GM19025 (cell line): ENCODE measurements around the gene RSPH3.
"Not testable (repeated sequence)": the region's sequence is repeated elsewhere in the genome, so short reads cannot be mapped to it uniquely, and the experiment has no call there.

Experiments used
- ATAC-seq: cut with Tn5 transposase; IDR thresholded peaks from one replicate; pipeline ENCODE4 v1.9.1; 2021; ENCODE audit warnings: mild to moderate bottlenecking, low read depth, moderate library complexity; ENCODE audit not compliant: unreplicated experiment

RSPH3 gene

DNA sequence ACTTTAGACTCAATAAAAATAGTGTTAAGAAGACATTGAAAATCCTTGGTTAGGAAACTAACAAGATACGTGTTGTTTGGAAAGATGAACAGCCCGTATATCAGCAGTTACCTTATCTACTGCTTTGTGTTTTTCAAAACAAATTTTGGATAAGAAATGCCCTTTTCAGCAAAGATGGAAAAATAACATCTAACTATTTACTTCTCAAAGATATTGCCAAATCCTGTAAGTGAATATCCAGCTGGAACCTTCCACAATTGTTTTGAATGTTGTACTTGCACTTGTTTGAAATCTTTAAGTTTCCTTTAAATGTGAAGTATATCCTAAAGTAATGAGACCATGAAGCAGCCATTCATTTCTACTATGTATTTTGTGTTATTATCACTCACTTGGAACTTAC lies 30.2 kb upstream of the RSPH3 start:
- no peak for ATAC-seq

DNA sequence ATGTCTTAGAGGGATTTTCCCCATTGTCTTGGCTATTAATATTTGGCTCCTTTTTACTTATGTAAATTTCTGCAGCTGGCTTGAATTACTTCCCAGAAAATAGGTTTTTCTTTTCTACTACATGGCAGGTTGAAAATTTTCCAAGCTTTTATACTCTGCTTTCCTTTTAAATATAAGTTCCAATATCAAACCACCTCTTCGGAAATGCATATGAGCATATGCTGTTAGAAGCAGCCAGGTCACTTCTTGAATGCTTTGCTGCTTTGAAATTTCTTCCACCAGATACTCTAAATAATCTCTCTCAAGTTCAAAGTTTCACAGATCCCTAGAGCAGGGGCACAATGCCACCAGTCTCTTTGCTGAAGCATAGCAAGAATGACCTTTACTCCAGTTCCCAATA lies 25.2 kb upstream of the RSPH3 start:
- not testable (repeated sequence) for ATAC-seq

DNA sequence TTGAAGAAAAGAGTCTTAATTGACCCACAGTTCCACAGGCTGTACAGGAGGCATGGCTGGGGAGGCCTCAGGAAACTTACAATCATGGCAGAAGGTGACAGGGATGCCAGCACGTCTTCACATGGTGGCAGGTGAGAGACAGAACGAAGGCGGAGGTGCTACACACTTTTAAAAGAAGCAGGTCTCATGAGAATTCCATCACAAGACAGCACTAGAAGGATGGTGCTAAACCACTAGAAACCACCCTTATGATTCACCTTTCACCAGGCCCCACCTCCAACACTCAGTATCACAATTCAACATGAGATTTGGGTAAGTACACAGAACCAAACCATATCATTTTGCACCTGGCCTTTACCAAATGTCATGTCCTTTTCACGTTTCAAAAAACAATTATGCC lies 23.9 kb upstream of the RSPH3 start:
- no peak for ATAC-seq

DNA sequence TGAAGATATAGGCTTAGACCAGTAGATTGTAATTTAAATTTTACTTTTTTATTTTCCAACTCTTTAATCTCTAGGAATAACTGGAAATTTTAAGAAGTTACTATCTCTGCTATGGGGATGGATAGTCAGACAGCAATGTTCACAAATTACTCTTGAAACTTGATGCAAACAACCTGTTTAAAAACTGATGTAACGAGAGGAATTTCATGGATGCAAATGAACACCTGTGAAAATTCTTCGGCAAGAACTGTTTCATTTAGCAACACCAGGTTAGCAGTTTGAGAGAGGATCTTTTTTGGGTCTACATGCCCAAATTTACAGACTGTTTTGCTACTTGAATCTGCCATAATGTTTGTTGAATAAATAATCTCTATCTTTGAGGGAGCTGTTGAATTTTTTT lies 20.0 kb upstream of the RSPH3 start:
- no peak for ATAC-seq

DNA sequence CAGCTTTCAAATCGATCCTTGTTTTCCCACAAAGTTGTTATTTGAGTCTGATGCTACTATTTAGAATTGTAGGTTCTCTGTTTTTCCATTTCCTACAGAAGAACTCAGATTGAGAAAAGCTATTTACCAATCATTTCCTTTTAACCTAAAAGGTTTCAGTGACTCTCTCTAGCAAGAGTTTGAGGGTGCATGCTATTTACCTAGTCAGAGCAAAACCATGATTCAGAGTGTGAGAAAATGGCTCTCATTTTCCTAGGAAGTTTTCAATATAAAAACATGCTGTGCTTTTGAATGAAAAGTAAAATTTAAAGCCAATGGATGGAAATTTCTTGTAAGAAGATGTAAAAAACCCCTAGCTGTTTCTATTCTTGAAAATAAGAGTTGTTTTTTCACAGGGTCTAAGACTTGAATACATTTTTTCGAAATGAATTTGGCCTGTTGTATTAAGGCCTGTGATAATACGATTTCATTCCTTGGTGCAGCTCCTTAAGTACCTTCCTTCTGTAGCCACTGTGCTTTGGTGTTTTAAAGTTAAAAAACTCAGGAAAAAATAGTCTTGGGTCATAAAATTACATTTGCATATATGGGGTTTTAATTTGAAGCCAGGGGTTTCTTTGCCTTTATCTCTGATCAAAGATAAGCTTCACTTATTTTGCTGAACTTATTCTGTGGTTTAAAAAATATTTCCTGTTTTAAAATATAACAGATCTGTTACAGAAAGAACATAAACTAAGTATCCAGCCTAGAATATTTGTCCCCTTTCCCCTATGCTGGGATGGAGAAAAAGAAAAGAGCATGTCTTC lies 18.0 kb upstream of the RSPH3 start:
- ATAC-seq: no peak

DNA sequence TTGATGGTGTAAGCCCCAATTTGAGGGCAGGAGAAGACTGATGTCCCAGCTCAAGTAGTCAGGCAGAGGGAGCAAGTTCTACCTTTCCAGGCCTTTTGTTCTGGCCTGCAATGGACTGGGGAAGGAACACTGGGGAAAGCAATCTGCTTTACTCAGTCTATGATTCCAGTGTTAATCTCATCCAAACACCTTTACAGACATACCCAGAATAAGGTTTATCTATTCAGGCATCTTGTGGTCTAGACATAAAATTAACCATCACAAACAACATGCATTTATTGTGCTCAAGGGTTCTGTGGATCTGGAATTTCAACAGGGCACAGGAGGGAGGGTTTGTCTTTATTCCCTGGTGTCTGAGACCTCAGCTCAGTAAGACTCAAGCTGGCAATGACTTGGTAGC lies 14.4 kb upstream of the RSPH3 start:
- no peak for ATAC-seq

DNA sequence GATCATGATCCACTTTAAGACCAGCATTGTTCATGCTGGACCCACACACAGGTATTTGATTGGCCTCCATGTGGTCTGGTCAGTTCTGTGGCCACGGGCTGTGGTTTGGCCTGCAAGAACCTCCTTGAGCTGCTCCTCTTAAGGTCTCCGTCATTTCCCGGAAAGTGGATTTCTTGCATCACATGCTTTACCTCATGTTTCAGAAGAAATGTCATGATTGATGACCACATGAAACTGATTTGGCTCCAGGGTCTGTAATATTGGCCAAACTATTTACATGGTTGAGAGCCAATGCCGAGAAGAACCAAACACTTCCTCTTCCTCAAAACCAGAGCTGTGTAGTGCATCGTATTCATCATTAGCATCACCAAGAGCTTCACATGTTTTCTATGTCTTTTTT lies 13.2 kb upstream of the RSPH3 start:
- no peak for ATAC-seq

DNA sequence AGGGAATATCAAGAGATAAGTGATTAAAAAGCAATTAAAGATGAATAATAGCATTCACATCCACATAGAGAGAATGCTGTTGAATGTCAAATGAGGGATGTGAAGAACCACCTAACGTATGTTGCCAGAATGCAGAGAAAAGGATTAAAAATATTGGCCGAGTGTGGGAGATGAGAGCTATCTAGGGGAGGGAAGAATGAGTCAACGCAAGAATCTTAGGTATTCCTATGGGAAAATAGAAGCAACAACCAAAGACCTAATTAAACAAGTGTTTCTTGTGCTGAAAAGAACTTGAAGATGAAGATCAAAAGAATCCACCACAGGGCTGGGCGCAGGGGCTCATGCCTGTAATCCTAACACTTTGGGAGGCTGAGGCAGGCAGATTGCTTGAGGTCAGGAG lies 12.2 kb upstream of the RSPH3 start:
- ATAC-seq: no peak

DNA sequence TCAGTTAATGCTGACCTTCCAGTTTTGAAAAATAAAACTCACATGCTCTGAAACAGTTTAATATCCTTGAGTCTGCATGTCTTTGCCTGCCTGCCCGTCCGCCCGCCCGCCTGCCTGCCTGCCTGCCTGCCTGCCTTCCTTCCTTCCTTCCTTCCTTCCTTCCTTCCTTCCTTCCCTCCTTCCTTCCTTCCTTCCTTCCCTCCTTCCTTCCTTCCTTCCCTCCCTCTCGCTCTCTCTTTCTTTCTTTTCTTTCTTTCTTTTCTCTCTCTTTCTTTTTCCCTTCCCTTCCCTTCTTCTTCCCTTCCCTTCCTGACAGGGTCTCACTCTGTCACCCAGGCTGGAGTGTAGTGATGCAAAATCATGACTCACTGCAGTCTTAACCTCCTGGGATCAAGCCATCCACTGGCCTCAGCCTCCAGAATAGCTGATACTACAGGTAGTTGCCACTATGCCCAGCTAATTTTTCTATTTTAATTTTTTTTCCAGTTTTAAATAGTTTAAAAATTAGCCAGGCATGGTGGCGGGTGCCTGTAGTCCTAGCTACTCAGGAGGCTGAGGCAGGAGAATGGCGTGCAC lies 10.1 kb upstream of the RSPH3 start:
- ATAC-seq: not testable (repeated sequence)

DNA sequence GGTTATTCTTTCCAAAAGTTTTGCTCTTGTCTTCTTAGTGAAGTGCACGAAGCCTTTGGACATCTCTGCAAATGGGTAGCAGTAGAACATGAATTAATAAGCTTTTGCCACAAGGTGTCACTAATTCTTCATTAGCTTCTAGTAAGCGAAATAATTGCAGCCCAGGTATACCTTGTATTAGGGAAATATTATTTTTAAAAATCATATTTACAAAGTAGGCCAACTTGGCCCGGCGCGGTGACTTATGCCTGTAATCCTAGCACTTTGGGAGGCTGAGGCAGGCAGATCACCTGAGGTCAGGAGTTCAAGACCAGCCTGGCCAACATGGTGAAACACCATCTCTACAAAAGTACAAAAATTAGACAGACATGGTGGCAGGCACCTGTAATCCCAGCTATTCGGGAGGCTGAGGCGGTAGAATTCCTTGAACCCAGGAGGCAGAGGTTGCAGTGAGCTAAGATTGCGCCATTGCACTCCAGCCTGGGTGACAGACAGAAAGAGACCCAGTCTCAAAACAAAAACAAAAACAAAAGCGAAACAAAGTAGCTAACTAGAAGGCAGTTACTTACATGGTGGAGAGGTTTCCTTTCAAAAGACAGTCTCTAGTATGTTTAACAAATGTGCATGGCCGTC lies 8.8 kb upstream of the RSPH3 start:
- ATAC-seq: no peak

DNA sequence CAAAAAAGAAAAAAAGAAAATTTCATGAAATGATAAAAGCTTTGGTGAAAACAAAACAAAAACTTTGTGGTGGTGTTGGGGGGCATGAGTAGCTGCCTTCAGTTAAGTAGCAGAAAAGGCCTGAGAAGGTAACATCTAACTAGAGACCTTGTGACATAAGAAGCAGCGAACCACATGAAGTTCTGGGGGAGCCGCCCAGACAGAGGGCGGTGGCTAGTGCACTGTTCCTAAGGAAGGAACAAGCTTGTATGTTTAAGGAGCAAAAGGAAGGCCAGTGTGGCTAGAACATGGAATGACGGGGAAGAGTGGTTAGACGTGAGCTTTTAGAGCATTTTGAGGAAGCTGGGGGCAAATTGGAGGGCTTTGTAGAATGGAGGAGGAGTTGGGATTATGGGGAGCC lies 7.5 kb upstream of the RSPH3 start:
- no peak for ATAC-seq

DNA sequence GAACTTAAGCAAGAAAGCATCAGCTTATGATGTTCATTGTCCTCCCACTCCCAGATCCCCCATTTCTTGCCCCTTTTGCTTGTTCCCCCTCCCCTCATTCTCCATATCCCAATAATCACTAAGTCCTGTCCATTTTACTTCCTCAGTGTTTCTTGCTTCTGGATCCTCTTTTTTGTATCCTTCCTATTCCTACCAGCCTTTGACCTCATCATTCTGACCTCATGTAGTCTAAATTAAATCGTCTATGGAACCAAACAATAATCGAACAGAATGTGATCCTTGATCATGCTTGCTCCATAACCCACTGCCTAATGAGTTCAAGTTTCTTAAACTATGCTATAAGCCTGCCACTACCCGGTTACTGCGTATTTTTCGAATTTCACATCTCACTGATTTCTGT lies 5.4 kb upstream of the RSPH3 start:
- ATAC-seq: no peak

DNA sequence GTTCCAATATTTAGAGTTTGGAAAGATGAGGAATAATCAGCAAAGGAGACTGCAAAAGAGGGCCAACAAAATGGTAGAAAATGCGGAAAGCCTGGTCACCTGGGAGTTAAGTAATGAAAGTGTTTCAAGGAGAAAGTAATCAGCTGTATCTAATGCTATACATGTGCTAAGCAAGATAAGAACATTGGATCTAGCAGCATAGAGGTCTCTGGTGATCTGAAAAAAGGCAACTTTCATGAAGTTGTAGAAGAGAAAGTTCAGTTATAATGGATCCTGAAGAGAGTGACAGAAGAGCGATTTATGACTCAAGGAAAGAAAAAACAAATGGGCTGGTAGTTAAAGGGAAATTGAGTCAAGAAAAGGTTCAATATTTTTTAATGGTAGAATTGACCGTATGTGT lies 4.6 kb upstream of the RSPH3 start:
- no peak for ATAC-seq

DNA sequence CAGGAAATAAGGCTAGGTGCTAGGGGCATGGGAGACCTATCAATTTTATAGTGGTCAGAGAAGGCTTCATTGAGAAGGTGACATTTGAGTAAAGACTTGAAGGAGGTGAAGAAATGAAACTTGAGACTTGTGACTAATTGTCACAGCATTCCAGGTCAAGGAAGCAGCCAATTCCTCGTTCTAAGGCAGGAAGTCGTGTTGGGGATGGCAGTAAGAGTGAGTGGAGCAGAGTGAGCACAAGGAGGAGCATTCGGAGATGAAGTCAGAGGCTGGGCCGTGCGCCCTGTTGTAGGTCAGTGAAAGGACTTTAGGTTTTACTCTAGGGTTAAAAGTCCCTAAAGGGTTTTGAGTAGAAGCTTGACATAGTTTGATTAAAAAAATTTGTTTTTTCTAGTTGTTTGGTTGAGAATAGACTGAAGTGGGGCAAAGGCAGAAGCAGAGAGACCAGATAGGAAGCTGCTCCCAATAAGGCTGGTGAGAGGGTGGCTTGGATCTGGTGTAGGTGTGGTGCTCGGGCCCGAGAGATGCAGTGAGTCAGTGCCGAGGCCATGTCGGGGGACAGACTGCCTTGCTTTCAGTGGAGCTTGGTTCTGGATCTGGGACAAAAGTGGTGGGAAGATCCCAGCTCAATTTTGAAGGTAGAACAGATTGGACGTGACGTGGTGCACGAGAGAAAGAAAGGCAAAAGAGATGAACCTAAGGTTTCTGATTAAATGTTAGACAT lies 2.6 kb upstream of the RSPH3 start:
- ATAC-seq: no peak

DNA sequence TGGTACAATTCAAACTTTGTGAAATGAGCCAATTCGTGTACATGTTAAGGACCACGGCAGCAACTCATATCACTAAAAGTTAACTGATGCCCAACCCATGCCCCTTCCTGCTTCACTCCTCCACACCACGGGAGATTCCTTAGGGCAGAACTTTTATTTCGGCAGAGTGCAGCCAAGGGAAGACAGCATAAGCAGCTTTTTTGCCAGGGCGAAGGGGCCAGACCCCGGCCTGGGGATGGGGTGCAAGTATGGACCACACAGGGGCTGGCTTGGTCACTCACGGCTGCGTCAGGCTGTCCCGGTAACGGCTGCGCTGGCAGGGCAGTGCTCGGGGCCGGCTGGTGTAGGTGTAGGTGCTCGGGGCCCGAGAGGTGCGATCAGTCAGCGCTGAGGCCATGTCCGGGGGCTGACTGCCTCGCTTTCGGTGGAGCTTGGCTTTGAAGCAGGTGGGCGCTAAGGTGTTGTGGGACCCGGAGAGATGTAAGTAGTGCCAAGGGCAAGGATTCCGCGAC lies 792 bp downstream of the RSPH3 start:
- ATAC-seq: no peak

DNA sequence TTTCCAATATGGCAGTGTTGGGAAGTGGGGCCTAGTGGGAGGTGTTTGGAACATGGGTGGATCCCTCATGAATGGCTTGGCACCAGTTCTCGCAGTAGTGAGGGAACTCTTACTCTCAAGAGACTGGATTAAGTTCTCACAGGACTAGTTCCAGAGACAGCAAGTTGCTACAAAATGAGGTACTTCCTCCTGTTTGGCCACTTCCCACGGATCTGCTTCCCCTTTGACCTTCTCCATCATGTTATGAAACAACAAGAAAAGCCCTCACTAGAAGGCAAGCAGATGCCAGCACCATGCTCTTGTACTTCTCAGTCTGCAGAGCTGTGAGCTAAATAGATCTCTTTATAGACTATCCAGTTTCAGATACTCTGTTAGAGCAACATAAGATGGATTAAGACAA lies 3.1 kb downstream of the RSPH3 start:
- no peak for ATAC-seq

DNA sequence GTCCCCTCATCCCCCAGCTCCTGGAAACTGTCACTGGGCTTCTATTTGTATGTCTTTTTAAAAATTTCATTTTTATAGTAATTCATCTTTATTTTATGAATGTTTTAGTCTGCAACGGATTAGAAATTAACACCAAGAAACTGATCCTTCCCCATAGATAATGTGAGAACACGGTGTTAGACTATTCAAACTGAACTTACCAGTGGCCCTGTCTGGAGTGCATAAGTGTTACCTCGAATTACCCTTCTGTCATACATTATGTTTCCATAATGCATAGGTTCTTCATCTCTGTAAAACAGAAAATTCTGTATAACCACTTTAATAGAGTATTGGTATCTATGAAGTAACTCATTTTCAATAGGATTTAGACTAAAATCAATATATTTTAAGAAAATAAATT lies 6.4 kb downstream of the RSPH3 start:
- ATAC-seq: no peak

DNA sequence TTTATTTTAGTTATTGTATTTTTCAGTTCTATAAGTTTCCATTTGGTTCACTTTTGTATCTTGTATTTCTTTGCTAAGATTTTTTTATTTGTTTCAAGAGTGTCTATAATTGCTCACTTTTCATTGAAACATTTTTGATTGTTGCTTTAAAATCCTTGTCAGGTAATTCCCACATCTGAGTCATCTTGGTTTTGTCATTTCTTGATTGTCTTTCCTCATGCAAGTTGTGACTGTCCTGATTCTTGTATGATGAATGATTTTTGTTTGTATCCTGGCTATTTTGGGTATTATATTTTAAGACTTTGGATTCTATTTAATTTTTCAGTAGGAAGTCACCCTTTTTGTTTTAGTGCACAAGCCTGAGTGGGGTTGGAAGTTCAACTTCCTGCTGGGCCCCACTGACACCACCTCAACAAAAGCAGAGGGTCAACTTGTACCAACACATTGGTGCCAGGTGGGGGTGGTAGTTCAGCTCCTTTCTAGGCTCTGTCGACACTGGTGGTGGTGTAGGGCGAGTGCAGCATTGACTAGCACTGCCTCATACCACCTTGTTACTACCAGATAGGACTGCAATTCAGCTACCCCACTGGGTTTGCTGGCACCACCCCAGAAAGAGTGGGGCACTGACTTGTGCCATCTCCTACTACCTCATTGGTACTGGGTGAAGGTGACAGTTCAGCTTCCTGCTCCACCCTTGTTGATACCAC lies 8.8 kb downstream of the RSPH3 start:
- ATAC-seq: no peak

DNA sequence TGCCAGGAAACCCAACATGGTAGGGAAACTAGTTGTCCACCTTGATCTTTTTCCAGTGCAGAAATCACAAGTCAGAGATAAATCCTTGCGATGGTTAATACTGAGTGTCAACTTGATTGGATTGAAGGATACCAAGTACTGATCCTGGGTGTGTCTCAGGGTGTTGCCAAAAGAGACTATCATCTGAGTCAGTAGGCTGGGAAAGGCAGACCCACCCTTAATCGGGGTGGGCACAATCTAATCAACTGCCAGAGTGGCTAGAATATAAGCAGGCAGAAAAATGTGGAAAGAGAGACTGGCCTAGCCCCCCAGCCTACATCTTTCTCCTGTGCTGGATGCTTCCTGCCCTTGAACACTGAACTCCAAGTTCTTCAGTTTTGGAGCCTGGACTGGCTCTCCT lies 10.3 kb downstream of the RSPH3 start:
- ATAC-seq: not testable (repeated sequence)

DNA sequence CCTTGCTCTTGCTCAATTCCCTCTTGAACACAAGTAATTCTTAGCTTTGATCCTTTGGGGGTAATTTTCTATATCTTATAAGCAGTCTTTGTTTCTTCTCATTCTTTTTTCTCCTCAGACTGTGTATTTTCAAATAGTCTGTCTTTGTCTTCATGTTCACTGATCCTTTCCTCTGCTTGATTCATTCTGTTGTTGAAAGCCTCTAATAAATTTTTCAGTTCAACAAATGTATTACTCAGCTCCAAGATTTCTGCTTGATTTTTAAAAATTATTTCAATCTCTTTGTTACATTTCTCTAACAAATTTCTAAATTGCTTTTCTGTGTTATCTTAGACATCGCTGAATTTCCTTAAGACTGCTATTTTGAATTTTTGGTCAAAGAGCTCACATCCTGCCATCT lies 11.5 kb downstream of the RSPH3 start:
- ATAC-seq: no peak

DNA sequence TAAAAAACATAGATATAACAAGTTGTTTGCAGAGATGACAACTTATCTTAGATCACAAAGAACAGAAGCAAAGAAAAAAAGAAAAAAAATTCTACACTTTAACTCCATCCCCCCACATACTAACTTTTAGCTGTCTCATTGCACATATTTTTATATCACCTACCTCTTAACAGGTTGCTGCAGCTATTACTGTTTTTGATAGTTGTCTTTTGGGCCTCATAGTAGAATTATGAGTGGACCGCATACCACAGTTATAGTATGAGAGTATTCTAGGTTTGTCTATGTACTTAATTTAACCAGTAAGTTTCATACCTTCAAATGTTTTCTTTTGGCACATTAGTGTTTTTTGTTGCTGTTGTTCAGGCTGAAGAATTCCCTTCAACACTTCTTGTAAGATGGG lies 12.3 kb downstream of the RSPH3 start:
- ATAC-seq: no peak
